ENCODE results near the gene FAM120A.

FAM120A gene

DNA sequence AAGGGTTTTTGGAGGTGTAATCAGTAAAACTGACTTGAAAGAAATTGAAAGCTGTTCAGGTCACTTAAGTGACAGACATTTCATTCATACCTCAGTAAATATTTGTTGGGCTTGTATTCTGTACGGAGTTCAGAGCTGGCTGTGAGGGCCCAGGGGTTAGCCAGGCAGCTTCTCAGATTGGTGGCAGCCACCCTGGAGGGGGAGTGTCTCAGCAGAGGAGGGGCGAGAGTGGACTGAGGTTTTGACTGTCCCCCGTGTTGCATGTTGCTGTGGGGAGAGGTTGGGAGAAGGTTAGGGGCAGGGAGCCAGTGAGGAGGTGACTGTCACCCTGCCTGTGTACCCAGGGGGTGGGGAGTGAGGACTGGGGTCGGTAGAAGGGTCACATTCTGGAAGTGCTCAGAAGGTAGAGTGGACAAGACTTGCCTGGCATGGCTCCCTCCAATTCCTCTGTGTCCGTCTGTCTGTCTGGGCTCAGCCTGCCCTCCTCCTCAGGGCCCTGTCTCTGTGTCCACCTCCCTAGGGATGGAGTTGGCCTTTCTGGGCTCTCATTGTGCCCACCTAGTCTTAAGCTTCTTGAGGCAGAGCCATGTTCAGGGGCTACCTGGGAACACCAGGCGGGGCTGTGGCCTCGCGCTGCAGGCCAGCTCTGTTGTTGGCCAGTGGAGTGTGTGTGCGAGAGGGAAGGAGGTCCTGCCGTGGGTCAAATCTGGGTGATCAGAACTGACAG is 129.3 kb downstream of the FAM120A start:
- no peak for DNase-seq

DNA sequence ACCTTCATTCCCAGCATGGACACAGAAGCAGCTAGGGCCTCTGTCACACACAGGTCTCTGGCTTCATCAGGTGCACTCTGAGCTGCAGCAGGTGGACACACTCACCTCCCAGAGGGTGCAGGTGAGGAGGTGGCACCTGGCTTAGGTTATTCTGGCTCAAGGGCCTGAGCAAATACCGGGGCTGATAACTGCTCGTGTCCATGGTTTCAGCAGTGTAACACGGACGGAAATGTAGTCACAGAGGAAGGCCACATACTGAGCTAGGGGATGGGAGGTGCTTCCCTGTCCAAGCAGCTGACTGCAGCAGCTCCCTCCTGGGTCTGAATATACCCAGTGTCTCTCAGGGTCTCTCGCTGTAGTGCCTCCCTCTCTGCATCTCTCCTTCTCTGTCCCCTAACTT is 130.6 kb downstream of the FAM120A start:
- DNase-seq: peak; percentile 55

DNA sequence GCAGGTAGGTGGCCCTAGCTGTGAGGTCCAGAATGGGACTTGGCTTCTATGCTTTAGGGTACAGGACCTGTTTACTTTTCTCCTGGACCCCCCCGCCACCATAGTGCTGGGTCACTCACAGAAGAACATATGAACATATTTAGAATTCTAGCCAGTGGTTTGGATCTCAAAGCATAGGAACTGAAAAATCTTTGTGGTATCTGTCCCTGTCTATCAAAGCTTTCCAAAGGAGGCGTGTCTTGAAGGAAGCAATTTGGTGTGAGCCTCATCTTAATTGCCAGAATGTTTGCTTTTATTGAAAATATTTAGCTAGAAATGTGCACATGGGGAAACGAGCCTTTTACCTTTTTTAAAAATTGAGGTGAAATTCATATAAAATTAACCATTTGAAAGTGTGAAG is 131.1 kb downstream of the FAM120A start:
- no peak for DNase-seq

GRCh38 chr9:93585259-93585658 is 133.8 kb downstream of the FAM120A start:
- DNase-seq: no peak

GRCh38 chr9:93585695-93586094 is 134.2 kb downstream of the FAM120A start:
- DNase-seq: no peak

- DNase-seq: no peak
Observed at GRCh38 chr9:93586290-93587057, 135.0 kb downstream of the FAM120A start.

DNA sequence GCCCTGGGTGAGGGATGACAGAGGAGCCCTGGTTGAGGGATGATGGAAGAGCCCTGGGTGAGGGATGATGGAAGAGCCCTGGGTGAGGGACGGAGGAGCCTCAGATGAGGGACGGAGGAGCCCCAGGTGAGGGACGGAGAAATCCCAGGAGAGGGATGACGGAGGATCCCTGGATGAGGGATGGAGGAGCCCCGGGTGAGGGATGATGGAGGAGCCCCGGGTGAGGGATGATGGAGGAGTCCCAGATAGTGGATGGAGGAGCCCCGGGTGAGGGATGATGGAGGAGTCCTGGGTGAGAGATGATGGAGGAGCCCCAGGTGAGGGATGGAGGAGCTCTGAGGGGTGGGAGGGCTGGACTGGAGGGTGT is 135.8 kb downstream of the FAM120A start:
- DNase-seq: no peak

DNA sequence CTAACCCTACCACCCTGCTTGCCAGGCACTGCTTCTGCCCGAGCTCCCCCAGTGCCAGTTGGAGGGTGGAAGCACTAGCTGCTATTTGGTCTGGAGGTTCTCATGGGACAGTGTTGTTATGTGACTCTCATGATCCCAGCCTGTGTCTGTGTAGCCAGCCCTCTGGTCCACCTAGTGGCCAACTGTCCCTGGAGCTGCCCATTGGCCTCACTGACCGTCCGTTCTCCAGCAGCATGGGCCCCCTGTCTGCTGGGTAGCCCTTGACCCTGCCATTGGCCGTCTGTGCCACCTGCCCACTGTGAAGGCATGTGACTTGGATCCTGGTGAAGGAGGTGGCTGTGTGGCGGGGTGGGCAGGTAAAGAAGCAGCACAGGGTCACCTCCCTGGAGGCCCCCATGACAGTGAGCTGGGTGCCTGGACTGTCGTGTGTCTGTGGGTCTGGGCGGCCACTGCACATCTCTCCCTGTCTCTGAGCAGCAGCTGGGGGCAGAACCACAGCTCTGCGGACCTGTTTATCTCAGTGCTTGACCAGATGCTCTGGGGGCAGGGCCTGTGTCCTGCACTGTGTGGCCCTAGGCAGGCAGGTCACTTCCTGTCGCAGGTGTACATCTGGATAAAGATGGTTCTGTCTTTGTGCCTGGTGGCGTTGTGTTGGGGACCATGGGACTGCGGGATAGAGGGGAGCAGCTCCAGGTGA is 136.3 kb downstream of the FAM120A start:
- DNase-seq: no peak

DNA sequence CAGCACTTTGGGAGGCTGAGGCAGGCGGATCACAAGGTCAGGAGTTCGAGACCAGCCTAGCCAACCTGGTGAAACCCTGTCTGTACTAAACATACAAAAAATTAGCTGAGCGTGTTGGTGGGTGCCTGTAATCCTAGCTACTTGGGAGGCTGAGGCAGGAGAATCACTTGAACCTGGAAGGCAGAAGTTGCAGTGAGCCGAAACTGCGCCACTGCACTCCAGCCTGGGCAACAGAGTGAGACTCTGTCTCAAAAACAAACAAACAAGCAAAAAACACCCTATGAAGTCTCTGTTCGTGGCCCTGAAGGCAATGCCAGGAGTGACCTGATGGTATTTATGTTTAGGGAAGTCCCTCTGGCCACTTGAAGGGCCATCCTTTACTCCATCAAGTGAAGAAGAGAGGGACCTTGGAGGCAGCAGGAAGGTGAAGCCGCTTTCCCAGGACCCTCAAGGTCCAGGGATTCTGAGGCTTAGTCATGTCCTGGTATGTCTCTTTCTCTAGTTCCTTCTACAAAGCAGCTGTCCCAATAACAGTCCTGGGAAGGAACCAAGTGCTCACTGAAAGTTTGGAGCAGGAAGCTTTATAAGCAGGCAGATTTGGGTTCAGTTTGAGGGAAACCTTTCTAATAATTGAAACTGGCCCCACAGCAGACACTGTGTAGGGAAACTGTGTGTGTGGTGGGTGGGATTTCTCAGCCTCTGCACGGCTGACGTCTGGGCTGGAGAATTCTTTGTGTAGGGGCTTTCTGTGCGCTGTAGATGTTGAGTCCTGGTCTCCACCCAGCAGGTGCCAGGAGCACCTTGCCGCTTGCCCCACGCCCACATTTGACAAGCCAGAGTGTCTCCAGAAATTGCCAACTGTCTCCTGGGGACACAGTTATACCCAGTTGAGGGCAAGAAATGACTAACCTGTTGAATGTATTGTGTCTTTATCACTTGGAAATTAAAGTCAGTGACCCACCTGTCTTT is 137.4 kb downstream of the FAM120A start:
- no peak for DNase-seq

GRCh38 chr9:93589688-93590087 is 138.2 kb downstream of the FAM120A start:
- DNase-seq: no peak

GRCh38 chr9:93590609-93591234 is 139.2 kb downstream of the FAM120A start:
- DNase-seq: no peak

- no peak for DNase-seq
Observed at GRCh38 chr9:93591301-93592007, 140.0 kb downstream of the FAM120A start.

DNA sequence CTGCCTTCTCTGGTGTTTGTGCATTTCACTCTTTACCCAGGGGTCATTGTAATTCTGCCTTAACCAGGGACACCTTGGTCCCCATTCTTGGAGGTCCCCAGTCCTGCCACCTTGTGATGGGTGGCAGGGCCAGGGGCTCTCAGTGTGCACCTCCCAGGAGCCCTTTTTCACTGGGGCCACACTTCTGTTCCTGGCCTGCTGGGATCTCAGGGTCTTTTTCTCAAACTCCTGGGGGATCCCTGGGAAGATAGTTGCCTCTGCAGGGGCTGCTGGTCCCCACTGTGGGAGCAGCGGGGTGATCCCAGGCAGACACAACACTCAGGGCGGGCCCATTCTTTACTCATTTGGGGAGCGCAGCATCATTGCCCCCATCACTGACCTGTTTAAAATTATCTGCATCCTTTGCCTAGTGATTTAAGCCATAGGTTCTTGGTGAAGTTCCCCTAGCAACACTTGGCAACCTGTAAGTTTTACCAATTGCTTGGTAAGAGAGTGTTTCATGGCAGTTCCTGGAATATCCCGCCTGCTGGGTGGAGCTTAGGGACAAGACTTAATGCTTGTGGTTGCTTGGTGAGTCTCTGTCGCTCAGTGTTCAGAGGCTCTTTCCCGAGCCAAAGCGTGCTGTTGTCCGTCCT is 140.6 kb downstream of the FAM120A start:
- no peak for DNase-seq

GRCh38 chr9:93592643-93593021 is 141.1 kb downstream of the FAM120A start:
- DNase-seq: no peak

DNA sequence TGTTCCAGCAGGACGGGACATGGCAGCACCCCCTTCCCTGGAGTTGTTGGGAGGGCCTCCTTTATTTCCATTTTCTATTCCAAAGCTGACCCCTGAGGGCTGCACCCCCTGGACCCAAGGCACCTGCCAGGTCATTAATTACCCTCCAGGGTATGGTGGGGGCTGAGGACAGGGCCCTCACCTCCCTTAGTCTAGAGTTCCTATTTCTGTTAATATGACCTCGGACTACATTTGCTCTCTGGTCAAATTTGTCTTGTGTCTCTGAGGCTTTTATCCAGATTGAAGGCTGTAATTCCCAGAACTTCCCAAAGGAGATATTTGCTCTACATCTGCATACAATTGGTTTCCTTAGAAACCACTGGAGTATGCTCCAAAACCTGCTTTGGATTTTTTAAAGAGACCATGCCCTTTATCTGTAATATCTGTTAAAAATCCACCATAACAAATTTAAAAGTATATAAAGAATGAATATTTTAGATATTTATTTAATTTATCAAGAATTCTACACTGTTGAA is 141.7 kb downstream of the FAM120A start:
- no peak for DNase-seq

DNA sequence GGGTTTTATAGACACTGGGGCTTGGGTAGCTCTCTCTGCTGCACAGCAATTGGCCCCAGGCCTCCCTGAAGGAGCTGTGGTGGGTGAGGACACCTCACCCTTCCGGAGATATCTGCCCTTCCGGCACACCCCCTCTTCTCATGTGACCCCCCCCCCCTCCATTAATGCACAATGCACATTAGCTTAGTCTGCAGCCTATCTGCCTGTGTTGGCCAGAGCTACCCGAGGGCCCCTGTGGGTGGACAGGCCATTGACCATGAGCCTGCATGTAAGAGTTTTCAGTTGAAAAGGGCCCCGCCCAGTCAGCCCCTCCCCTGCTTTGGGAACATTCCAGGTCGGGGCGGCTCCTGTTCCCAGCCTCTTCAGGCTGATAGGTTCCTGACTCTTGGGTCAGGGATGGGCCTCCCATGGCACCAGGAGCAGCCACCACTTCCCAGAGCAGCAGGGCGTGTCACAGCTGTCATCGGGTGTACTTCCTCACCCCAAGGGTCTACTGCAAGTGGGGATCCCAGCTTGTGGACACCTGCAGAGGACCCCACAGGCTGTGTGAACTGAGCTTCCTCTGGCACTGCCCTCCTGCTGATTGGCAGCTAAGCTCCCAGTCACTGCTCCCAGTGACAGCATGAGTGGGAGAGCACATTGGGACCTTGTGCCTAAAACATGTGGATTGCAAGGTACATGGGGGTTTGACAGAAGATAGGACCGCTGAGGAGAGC is 142.7 kb downstream of the FAM120A start:
- no peak for DNase-seq

GRCh38 chr9:93595461-93595860 is 144.0 kb downstream of the FAM120A start:
- DNase-seq: no peak

DNA sequence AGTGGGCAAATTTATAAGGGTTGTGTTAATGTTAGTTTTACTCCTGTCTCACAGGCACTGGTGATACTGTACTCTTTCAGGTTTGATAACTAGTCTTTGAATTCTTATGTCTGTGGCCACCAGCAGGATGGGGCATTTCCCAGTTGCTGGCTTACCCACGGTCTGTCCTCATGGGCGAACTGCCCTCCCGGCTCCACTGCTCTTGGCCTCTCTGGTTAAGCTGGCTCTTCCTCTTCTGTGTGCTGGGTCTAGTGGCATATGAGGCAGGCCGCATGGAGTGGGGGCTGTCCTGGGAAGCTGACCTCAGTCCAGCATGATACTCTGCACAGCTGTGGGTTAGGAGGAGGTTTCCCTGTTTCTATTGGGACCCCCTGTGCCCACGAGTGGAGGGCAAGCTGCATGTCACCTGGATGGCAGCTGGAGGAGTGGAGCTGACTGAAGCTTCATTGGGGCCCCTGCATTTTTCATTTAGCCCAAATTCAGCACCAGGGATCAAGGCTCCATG is 144.4 kb downstream of the FAM120A start:
- no peak for DNase-seq

DNA sequence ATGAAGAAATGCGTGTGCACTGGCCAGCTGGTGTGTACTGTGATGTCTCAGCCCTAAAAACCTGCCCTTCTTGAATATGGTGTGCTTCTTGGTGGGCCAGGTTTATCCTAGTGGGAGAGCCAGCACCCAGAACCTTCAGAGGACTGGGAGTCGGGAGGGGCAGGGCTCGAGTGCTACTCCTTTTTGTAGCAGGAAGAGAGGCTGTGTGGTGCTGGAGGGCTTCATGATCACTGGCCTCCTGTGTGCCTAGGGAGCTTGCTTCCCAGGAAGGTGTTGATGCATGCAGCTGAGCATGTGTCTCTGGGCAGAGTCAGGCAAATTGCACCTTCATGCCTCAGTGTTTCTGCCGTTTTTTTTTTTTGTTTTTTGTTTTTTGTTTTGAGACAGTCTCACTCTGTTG is 144.9 kb downstream of the FAM120A start:
- no peak for DNase-seq

DNA sequence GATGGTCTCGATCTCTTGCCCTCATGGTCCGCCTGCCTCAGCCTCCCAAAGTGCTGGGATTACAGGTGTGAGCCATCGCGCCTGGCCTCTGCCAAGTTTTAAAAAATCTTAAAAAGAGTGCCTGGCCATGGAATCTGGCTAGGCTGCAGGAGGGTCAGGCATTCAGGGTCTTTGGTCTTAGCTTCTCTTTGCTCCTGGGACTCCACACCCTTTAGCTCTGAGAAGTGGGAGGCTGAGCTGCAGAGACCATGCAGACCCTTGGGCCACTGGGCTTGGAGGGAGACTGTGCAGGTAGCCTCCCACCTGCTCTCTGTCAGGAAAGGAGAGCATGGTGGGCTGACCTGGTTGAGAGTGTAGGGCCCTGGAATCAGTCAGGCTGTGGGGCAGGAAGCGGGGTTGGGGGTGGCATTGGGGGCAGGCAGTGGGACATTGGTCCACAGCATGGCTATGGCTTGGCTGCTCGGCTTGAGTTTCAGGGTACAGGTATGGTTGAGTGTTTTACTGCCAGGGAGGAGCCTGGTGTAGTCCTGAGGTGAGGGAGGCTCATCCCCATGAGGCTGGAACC is 145.7 kb downstream of the FAM120A start:
- DNase-seq: no peak
